SJCRH30 (cell line): ENCODE data around the gene ATG10. TPM values are rescaled to one million over a fixed set of nuclear protein-coding genes. Genes with fewer than 3 reads are reported as not detected.
A peak's percentile ranks its signal among the peaks of the same experiment; 100 is the strongest.

ENCODE experiments used
- DNase-seq, 2 experiments: peaks; one replicate each; pipeline ENCODE4 v3.0.0-alpha.2; 2015 to 2020
- H3K27ac ChIP-seq: fragments of 250-450 bp; sonication (Bioruptor Pico); 2 replicates; pipeline ENCODE4 v1.5.1; 2020; ENCODE audit warnings: mild to moderate bottlenecking, moderate library complexity
- H3K27me3 ChIP-seq: fragments of 250-450 bp; sonication (Bioruptor Pico); 2 replicates; pipeline ENCODE4 v1.5.1; 2020; ENCODE audit warnings: mild to moderate bottlenecking, moderate library complexity
- H3K36me3 ChIP-seq: fragments of 250-450 bp; sonication (Bioruptor Pico); 2 replicates; pipeline ENCODE4 v1.5.1; 2020; ENCODE audit warnings: mild to moderate bottlenecking, moderate library complexity
- H3K4me1 ChIP-seq: fragments of 250-450 bp; sonication (Bioruptor Pico); 2 replicates; pipeline ENCODE4 v1.5.1; 2020; ENCODE audit warnings: mild to moderate bottlenecking, moderate library complexity
- H3K4me3 ChIP-seq: fragments of 250-450 bp; sonication (Bioruptor Pico); 2 replicates; pipeline ENCODE4 v1.5.1; 2020; ENCODE audit warnings: mild to moderate bottlenecking, moderate library complexity
- H3K9me3 ChIP-seq: fragments of 250-450 bp; sonication (Bioruptor Pico); replicated peaks from 2 replicates; pipeline ENCODE4 v1.5.1; 2020; ENCODE audit warnings: mild to moderate bottlenecking, moderate library complexity
- total RNA-seq: library from RNA; depleted of rRNA; stranded (reverse); fragments of >200 nt; shearing (Covaris generic); gene quantifications from 2 replicates; pipeline ENCODE4 v1.2.3, GENCODE V29; 2014

The ATG10 gene
- total RNA-seq, 1 experiment from 2014 or later = 12.1 TPM

GRCh38 chr5:82150559-82150958 lies 178.7 kb downstream of the ATG10 start:
- Histone ChIP-seq H3K27ac (no peak overlapping the region), H3K4me1 (no peaks in the 10 kb centered on the region), H3K4me3 (no peak overlapping the region), H3K27me3 (no peaks in the 10 kb centered on the region), H3K9me3 (no peaks in the 10 kb centered on the region), H3K36me3 (no peaks in the 10 kb centered on the region)
- DNase-seq = no peak

DNA sequence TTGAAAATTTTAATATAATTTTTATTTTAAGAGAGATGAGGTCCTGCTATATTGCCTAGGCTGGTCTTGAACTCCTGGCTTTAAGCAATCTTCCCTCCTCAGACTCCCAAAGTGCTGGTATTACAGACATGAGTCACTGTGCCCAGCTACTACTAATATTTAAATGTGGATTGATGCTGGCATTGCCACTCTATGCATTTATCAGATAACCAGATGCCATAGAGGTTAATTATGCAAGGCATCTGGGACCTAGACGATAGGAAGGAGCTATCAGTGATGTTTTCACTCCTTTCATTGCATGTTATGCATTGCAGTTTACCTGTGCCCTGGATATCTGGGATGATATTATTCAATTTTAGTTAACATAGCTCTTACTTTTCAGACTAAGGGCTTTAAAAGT lies 179.4 kb downstream of the ATG10 start:
- no peaks in the 10 kb centered on the region for H3K4me1 ChIP-seq
- no peaks in the 10 kb centered on the region for H3K36me3 ChIP-seq
- H3K27me3 ChIP-seq = no peaks in the 10 kb centered on the region
- DNase-seq = no peak
- no peak overlapping the region for H3K4me3 ChIP-seq
- H3K9me3 ChIP-seq = no peaks in the 10 kb centered on the region
- H3K27ac ChIP-seq = no peak overlapping the region

GRCh38 chr5:82151662-82152061 lies 179.8 kb downstream of the ATG10 start:
- H3K4me1 ChIP-seq = no peaks in the 10 kb centered on the region
- no peaks in the 10 kb centered on the region for H3K9me3 ChIP-seq
- no peak for DNase-seq
- H3K27me3 ChIP-seq = no peaks in the 10 kb centered on the region
- no peak overlapping the region for H3K4me3 ChIP-seq
- H3K36me3 ChIP-seq = no peaks in the 10 kb centered on the region
- no peak overlapping the region for H3K27ac ChIP-seq

GRCh38 chr5:82152978-82153481 lies 181.2 kb downstream of the ATG10 start:
- Histone ChIP-seq H3K4me1 (no peaks in the 10 kb centered on the region), H3K27ac (no peak overlapping the region), H3K27me3 (no peaks in the 10 kb centered on the region), H3K36me3 (no peaks in the 10 kb centered on the region), H3K4me3 (no peak overlapping the region), H3K9me3 (no peaks in the 10 kb centered on the region)
- DNase-seq = no peak

DNA sequence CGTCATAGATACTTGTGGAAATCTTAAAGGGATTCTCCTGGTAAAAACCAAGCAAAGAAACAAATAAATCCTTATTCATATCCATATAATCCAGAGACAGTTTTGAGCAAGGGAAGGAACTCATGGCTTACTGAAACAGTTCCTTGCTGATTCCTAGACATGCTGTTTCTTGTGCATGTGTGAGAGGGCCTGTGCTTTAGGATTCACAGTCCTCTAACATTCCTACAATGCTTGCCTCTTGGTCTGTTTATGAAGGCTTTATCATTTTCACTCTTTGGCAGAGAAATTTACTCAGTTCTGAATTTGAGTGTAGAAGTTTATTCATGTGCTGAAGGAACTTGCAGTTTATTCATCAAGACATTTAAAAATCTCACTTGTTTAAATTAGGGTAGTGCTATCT lies 183.0 kb downstream of the ATG10 start:
- Histone ChIP-seq H3K27me3 (no peaks in the 10 kb centered on the region), H3K4me1 (no peaks in the 10 kb centered on the region)
- DNase-seq = no peak

DNA sequence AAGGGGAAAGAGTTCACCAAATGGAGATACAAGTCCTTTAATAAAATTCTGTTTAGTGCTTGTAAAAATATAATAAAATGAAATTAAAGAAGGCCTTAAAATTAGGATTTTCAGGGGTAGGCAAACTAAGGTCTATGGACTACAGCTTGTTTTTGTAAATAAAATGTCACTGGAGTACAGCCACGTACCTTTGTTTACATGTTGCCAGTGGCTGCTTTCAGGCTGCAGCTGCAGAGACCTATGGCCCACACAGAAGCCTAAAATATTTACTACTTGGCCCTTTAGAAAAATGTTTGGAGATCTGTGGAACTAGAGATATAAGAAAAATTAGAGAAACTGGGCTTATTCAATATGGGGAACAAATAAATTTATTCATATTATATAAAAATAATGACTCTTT lies 183.5 kb downstream of the ATG10 start:
- Histone ChIP-seq H3K4me1 (no peaks in the 10 kb centered on the region), H3K36me3 (no peaks in the 10 kb centered on the region), H3K27me3 (no peaks in the 10 kb centered on the region), H3K4me3 (no peak overlapping the region), H3K27ac (no peak overlapping the region), H3K9me3 (no peaks in the 10 kb centered on the region)
- no peak for DNase-seq

More for the DNA sequence above, 183.0 kb downstream of the ATG10 start:
- H3K27ac ChIP-seq = no peak overlapping the region
- H3K36me3 ChIP-seq = no peaks in the 10 kb centered on the region
- no peaks in the 10 kb centered on the region for H3K9me3 ChIP-seq
- no peak overlapping the region for H3K4me3 ChIP-seq

- H3K9me3 ChIP-seq = no peaks in the 10 kb centered on the region
- no peak for DNase-seq
- no peak overlapping the region for H3K27ac ChIP-seq
Measured at GRCh38 chr5:82156874-82157273, 185.1 kb downstream of the ATG10 start.

GRCh38 chr5:82158755-82159413 lies 187.1 kb downstream of the ATG10 start:
- H3K9me3 ChIP-seq = no peaks in the 10 kb centered on the region
- H3K4me3 ChIP-seq = no peak overlapping the region
- no peaks in the 10 kb centered on the region for H3K27me3 ChIP-seq
- H3K4me1 ChIP-seq = no peaks in the 10 kb centered on the region
- no peaks in the 10 kb centered on the region; the same call in 1 of the 2 replicates for H3K36me3 ChIP-seq
- no peak for DNase-seq
- no peak overlapping the region for H3K27ac ChIP-seq

More at GRCh38 chr5:82156874-82157273, 185.1 kb downstream of the ATG10 start:
- Histone ChIP-seq H3K36me3 (no peaks in the 10 kb centered on the region; the same call in 1 of the 2 replicates), H3K27me3 (no peaks in the 10 kb centered on the region), H3K4me3 (no peak overlapping the region), H3K4me1 (no peaks in the 10 kb centered on the region)

DNA sequence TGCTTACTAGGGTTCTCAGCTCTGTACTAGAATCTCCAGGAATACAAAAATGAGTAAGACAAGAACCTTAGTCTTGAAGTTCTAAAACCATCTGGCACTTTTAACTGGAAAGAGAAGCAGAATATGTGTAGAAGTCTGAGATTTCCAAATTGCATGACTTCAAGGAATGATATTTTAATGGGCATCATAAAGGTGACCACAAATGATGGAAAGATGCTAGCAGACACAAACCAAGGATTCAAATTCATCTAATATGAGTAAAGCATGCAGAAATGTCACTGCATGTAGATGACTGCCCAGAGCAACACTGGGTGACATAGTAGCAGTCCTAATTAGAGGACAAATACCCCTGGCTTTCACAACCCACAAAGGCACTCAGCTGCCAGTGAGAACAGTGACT lies 189.1 kb downstream of the ATG10 start:
- DNase-seq = no peak

DNA sequence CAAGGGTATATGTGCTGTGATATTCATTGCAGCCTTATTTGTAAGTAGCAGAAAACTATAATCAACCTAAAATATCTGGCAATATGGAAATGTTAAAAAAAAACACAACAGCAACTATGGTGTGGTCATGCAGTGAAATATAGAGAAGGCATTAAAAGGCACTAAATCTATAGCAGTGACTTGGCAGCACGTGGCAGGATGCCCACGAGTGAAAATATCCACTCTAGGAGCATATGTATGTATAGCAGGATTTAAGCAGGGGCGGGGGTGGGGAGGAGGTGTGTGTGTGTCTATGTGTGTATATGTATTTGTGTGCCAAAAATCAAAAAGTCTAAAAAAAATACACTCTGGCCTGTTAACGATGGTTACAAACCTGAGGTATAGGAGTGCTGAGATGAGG lies 190.8 kb downstream of the ATG10 start:
- Histone ChIP-seq H3K4me3 (no peak overlapping the region), H3K4me1 (peaks cover 14% of the 10 kb centered on the region), H3K27me3 (no peaks in the 10 kb centered on the region), H3K27ac (no peak overlapping the region), H3K9me3 (no peaks in the 10 kb centered on the region), H3K36me3 (no peaks in the 10 kb centered on the region; the same call in 1 of the 2 replicates)
- DNase-seq = no peak

More for the DNA sequence above, 189.1 kb downstream of the ATG10 start:
- Histone ChIP-seq H3K9me3 (no peaks in the 10 kb centered on the region), H3K4me1 (peaks cover 14% of the 10 kb centered on the region), H3K36me3 (no peaks in the 10 kb centered on the region; the same call in 1 of the 2 replicates), H3K4me3 (no peak overlapping the region), H3K27me3 (no peaks in the 10 kb centered on the region), H3K27ac (no peak overlapping the region)

GRCh38 chr5:82163452-82164175 lies 191.8 kb downstream of the ATG10 start:
- no peak overlapping the region for H3K27ac ChIP-seq
- no peak for DNase-seq

GRCh38 chr5:82164176-82164976 lies 192.6 kb downstream of the ATG10 start:
- Histone ChIP-seq H3K9me3 (no peaks in the 10 kb centered on the region), H3K27ac (no peak overlapping the region), H3K4me3 (no peak overlapping the region)

More at GRCh38 chr5:82163452-82164175, 191.8 kb downstream of the ATG10 start:
- Histone ChIP-seq H3K4me1 (peaks cover 14% of the 10 kb centered on the region), H3K27me3 (no peaks in the 10 kb centered on the region), H3K4me3 (no peak overlapping the region), H3K36me3 (no peaks in the 10 kb centered on the region; the same call in 1 of the 2 replicates), H3K9me3 (no peaks in the 10 kb centered on the region)

DNA sequence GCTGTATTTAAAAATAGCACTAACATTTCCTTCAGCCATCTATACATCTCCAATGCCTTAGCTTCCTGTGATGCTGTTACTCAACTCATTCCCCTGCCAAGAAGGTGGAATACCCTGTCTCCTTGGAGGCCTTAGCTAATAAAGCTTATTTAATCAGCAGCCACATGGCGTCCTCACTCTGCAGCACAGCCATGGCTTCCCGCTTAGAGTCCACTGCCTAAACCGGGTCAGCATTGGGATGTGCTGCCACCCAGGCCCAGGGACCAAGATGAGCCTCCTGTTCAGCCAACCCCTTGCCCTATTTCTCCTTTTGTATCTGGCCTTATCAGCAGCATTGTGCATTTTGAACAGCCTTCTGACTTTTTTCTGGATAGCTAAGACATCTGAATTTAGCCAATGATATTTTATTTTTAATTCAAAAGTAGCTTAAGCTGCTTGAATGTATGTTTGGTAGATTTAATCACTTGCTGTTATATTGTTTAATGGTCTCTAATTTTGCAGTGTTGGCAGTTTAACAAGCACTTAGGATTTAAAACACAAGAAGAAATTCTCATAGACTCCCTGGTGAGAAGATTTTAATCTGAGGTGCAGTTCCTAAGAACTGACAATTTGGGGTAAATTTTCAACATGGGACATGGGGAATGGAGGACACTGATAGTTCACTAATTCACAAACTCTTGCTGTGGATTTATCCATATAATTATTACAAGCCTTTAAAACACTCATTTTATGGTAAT lies 193.3 kb downstream of the ATG10 start:
- H3K4me3 ChIP-seq = no peak overlapping the region
- peak; percentile 6 to 43 for DNase-seq
- no peaks in the 10 kb centered on the region; the same call in 1 of the 2 replicates for H3K36me3 ChIP-seq
- H3K27ac ChIP-seq = no peak overlapping the region
- no peaks in the 10 kb centered on the region for H3K9me3 ChIP-seq
- H3K4me1 ChIP-seq = peaks cover 14% of the 10 kb centered on the region
- no peaks in the 10 kb centered on the region for H3K27me3 ChIP-seq

More at GRCh38 chr5:82164176-82164976, 192.6 kb downstream of the ATG10 start:
- Histone ChIP-seq H3K27me3 (no peaks in the 10 kb centered on the region), H3K36me3 (no peaks in the 10 kb centered on the region; the same call in 1 of the 2 replicates), H3K4me1 (peaks cover 14% of the 10 kb centered on the region)
- DNase-seq = peak; percentile 13 to 53
